GM18502 (cell line): ENCODE results near the gene PDE1A.
A peak's percentile ranks its signal among the peaks of the same experiment; 100 is the strongest.

Experiments used
- ATAC-seq: cut with Tn5 transposase; IDR thresholded peaks from one replicate; pipeline ENCODE4 v1.9.1; 2021; ENCODE audit warnings: mild to moderate bottlenecking; ENCODE audit not compliant: unreplicated experiment, poor library complexity

PDE1A gene

GRCh38 chr2:182163878-182164277 is 263.0 kb downstream of the PDE1A start:
- ATAC-seq = no peak

- no peak for ATAC-seq
Measured at GRCh38 chr2:182148344-182148743, 278.5 kb downstream of the PDE1A start.

GRCh38 chr2:182144776-182145165 is 282.1 kb downstream of the PDE1A start:
- ATAC-seq = no peak

- ATAC-seq = no peak
Measured at GRCh38 chr2:182144041-182144775, 282.6 kb downstream of the PDE1A start.

- no peak for ATAC-seq
Measured at GRCh38 chr2:182142062-182142461, 284.8 kb downstream of the PDE1A start.

GRCh38 chr2:182134201-182134600 is 292.6 kb downstream of the PDE1A start:
- ATAC-seq = no peak

GRCh38 chr2:182133195-182133891 is 293.5 kb downstream of the PDE1A start:
- no peak for ATAC-seq

GRCh38 chr2:182132605-182133004 is 294.2 kb downstream of the PDE1A start:
- ATAC-seq = no peak

- no peak for ATAC-seq
Measured at GRCh38 chr2:182128821-182129707, 297.8 kb downstream of the PDE1A start.

GRCh38 chr2:182117196-182117595 is 309.6 kb downstream of the PDE1A start:
- no peak for ATAC-seq

- ATAC-seq = no peak
Measured at GRCh38 chr2:182116774-182117173, 310.1 kb downstream of the PDE1A start.

GRCh38 chr2:182115258-182115657 is 311.6 kb downstream of the PDE1A start:
- ATAC-seq = no peak

GRCh38 chr2:182113334-182113733 is 313.5 kb downstream of the PDE1A start:
- no peak for ATAC-seq

GRCh38 chr2:182110347-182110746 is 316.5 kb downstream of the PDE1A start:
- ATAC-seq = no peak

GRCh38 chr2:182103526-182103925 is 323.3 kb downstream of the PDE1A start:
- no peak for ATAC-seq

- peak; percentile 79 for ATAC-seq
Measured at GRCh38 chr2:182101263-182101662, 325.6 kb downstream of the PDE1A start.

GRCh38 chr2:182098648-182099047 is 328.2 kb downstream of the PDE1A start:
- ATAC-seq = no peak

- no peak for ATAC-seq
Measured at GRCh38 chr2:182097571-182098164, 329.2 kb downstream of the PDE1A start.

- no peak for ATAC-seq
Measured at GRCh38 chr2:182090486-182090885, 336.4 kb downstream of the PDE1A start.
